Ammon's horn (tissue), 1 donor: ENCODE results near the gene IFNL2.
"Not testable (repeated sequence)": the region's sequence is repeated elsewhere in the genome, so short reads cannot be mapped to it uniquely, and the experiment has no call there.

ENCODE experiments used
- DNase-seq: peaks from one replicate; pipeline ENCODE4 v3.0.0-alpha.2; 2016; ENCODE audit warnings: low spot score

Gene IFNL2

DNA sequence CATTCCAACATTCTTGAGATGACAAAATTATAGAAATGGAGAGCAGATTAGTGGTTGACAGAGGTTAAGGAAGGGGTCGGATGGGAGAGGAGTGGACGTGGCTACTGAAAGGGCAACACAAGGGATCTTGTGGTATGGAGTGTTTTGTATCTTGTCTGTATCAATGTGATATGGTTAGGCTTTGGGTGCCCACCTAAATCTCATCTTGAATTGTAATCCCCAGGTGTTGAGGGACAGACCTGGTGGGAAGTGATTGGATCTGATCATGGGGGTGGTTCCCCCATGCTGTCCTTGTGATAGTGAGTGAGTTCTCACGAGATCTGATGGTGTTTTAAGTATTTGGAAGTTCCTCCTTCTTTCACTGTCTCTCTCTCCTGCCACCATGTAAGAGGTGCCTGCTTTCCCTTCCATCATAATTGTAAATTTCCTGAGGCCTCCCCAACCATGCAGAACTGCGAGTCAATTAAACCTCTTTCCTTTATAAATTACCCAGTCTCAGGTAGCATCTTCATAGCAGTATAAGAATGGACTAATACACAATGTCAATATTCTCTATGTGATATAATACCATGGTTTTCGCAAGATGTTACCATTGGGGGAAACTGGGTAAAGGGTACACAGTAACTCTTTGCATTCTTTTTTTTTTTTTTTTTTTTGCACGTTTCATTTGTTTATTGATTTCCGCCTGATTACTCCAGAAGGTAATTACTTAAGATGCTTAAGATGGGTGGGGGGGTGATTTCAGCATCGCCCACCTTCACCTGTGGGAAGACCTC lies 14.6 kb upstream of the IFNL2 start:
- no peak for DNase-seq

DNA sequence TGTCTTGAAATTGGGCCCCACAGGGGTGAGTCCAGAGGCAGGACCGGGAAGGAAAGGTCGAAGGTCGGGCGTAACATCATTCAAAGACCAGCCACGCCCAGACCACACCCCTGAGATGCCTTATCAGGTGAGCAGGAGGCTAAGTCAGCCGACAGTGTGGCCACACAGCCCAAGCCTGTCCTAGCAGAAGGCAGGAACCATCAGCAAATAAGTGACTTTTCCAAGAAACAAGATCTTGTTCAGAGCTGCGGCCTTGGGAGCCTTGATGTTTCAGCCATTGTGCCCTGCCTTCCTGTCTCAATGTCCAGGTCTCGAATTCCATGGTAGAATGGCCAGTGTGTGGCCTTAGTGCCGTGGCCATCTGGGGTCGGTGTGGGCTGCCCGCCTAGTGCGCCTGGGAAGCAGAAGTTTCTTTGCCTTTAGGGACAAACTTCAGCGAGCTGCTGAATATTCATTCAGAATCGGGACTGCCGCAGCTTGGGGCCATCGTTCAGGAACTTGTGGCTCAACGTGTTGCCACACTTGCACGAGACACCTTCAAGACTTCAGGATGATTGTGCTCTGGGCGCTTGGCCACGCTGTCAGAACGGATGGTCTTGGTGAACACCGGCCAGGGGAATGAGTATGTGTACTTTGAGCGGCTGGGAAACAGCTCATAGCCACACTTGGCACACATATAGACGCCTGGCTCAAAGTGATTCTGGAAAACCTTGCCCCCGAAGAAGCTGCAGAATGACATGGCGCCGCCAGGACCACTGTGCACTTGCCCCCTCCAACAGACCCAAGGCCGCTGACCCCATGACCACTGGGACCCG lies 13.5 kb upstream of the IFNL2 start:
- DNase-seq: no peak

DNA sequence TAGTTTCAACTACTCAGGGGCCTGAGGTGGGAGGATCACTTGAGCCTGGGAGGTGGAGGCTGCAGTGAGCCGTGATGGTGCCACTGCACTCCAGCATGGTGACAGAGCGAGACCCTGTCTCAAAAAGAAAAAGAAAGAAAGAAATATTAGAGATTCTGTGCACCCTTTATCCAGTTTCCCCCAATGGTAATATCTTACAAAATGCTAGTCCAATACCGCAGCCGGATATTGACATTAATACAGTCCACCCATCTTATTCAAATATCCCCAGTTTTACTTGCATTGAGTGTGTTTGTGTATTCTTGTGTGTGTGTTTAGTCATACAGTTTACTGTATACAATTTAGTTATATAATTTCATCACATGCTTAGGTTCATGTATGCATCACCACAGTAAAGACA lies 11.0 kb upstream of the IFNL2 start:
- no peak for DNase-seq

DNA sequence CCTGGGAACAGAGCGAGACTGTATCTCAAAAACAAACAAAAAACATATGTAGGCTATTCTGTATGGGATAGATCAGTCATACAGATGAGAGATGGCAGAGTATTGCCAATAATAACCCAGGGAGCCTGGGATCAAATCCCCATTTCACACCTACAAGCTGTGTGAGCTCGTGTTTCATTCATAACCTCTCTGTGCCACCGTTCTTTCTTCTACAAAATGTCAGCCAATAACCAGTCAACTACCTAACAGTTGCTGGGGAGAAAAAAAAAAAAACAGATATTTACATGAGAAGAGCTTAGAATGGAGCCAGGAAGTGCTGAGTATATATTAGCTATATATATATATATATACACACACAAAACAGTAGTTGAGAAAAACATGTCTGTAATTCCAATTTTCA lies 6.5 kb upstream of the IFNL2 start:
- no peak for DNase-seq

DNA sequence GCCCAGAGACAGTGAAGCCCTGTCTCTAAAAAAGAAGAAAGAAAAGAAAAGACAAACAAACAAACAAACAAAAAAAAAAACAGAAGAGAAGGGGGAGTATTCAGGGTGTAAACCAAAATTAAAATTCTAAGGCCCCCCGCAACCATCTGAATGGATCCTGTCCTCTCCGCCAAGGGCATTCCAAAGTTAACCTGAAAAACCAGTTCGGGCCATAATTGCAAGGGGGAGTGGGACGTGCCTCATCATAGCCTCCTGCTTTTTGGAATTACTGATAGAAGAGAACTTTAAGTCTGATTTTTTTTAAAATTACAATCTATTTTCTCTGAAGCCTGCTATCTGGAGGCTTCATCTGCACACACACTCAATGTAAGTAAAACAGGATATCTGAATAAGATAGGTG lies 5.7 kb upstream of the IFNL2 start:
- DNase-seq: no peak

DNA sequence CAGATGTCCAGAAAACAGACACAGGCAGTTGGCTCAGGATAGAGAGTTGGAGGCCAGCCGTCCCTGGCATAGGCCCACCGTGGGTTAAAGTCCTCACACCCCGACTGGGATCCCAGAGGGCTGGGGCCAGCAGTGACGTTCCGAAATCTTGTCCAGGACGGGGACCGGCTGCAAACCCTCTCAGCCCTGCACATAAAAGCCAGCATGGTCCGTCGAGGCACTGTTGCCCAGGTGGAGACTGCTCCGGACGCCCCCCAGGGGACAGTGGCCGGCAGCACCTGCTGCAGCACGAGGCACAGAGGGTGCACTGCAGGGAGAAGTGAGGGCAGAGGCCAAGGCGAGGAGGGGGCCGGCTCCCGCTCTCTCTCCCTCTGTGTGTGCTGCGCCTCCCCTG lies 4.3 kb upstream of the IFNL2 start:
- DNase-seq: no peak

DNA sequence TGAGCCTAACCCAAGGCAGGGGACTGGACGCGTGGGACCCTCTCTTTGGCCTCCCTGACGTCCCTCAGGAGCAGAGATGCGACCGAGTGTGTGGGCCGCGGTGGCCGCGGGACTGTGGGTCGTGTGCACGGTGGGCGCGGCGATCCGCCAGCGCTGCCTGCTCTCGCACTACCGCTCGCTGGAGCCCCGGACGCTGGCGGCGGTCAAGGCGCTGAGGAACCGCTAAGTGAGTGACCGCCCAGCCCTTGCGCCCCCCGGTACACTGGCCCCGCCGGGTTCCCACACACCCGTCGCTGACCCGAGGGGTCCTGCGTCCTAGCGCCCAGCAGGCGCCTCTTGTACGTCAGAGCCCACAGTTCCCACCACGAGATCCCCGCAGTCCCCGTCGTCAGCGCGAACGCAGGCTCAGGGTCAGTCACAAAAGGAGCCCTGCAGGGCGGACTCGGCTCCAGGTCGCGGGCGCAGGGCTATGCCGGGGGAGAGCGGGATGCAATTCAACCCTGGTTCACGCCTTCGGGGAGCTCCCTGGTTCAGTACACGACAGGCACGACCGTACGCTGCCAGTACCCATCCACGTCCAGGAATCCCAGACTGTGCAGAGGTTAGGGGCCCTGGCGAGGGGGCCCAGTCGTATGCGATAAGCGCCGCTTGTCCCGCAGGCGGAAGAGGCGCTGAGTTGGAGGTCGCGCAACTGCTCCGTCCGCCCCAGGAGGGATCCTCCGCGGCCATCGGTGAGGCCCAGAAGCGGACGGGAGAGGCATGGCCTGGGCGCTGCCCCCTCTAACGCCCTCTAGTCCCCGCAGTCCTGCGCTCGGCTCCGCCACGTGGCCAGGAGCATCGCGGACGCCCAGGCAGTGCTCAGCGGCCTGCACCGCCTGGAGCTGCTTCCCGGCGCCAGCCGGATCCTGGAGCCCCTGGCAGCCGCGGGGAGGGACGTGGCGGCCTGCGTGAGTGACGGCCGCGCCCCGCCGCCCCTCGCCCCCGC lies 3.6 kb upstream of the IFNL2 start:
- DNase-seq: no peak

DNA sequence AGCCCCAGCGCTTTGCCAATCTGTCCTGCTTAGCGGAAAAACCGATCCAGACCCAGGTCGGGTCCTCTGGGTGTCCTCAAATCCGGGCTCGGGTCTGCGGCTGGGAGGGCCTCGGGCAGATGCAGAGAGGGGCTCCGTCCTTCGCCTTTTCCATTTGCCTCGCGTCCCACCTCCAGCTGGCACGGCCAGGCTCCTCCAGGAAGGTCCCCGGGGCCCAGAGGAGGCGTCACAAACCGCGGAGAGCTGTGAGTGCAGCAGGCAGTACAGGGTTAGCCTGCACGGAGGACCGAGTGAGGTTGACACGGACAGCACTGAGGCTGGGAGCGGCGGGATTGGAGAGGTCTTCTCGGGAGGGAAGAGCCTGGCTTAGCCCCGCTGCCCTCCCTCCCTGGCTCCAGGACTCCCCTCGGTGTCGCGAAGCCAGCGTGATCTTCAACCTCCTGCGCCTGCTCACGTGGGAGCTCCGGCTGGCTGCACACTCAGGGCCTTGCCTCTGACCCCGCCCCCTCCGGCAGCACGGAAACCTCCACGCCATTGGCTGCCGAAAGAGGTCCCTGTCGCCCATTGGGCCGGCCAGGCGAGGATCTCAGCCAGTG lies 2.8 kb upstream of the IFNL2 start:
- no peak for DNase-seq

DNA sequence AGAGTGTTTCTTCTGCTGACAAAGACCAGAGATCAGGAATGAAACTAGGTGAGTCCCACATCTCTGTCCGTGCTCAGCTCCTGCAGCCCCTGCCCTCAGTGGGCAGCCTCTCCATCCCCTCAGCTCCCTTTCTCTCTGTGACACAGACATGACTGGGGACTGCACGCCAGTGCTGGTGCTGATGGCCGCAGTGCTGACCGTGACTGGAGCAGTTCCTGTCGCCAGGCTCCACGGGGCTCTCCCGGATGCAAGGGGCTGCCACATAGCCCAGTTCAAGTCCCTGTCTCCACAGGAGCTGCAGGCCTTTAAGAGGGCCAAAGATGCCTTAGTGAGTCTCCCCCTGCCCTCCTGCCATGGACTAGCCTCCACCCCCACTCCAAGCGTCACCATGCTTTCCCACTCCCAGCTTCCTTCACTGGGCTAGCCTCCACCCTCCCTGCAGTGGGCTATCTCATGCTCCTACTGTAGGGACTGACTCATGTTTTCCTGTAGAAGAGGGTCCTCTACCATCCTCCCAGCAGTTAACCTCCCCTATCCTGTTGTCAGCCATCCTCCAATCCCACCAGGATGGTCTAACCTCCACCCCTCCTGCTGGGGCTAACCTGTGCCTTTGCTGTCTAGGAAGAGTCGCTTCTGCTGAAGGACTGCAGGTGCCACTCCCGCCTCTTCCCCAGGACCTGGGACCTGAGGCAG lies 481 bp downstream of the IFNL2 start:
- not testable (repeated sequence) for DNase-seq

DNA sequence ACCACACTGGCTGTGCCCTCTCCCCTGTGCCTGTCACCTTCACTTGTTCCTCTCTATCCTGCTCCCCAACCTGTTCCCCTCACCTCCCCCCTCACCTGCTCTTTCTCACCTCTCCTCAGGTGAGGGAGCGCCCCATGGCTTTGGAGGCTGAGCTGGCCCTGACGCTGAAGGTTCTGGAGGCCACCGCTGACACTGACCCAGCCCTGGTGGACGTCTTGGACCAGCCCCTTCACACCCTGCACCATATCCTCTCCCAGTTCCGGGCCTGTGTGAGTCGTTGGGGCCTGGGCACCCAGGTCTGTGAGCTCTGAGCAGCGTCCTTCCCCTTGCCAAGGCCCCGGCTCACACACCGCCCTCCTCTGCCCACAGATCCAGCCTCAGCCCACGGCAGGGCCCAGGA lies 1.2 kb downstream of the IFNL2 start:
- not testable (repeated sequence) for DNase-seq

DNA sequence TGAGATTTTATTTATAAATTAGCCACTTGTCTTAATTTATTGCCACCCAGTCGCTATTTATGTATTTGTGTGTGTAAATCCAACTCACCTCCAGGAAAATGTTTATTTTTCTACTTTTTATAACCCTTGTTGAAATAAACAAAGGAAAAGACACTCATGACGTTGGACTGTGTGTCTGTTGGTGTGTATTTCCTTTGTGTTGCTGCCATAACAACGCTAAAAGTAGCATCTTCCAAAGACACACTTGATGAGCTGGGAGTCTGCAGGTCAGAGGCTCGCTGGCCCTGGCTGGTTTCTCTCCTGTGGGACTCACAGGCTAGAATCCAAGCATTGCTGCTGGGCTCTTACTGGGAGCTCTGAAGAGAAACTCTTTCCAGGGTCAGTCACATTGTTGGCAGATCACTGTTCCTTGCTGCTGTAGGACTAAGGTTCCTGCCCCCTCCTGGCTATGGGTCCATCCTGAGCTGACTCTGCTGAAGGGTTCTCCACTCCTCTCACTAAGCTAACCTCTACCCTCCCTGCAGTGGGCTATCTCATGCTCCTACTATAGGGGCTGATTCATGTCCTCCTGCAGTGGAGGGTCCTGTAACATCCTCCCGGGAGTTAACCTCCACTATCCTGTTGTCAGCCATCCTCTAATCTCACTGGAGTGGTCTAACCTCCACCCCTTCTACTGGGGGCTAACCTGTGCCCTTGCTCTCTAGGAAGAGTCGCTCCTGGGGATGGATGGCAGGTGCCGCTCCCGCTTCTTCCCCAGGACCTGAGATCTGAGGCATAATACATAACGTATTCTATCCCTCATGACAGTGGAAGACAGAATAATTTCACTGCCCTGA lies 2.1 kb downstream of the IFNL2 start:
- DNase-seq: no peak

DNA sequence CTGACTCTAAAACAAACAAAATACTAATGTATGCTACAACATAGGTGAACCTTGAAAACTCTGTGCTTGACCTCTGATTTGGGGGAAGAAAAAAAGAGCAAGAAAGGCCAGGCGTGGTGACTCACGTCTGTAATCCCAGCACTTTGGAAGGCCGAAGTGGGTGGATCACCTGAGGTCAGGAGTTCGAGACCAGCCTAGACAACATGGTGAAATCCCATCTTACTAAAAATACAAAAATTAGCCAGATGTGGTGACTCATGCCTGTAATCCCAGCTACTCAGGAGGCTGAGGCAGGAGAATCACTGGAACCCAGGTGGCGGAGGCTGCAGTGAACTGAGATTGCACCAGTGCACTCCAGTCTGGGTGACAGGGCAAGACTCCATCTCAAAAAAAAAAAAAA lies 5.7 kb downstream of the IFNL2 start:
- not testable (repeated sequence) for DNase-seq

DNA sequence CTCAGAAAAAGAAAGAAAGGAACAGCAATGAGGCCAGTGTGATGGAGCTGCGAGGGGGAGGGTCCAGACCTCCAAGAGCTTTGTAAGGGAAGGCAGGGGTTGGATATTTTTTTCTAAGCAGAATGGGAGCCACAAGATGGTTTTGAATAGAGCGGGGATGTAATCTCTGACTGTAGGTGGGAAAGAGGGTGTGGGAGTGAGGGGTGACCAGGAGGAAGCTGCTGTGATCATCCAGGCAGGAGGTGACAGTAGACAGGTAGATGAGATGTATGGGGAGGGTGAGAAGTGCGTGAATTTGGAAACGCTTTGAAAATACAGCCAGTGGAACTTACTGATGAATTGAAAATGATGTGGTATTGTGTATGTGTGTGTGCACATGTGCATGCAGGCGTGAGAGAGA lies 7.4 kb downstream of the IFNL2 start:
- DNase-seq: no peak

DNA sequence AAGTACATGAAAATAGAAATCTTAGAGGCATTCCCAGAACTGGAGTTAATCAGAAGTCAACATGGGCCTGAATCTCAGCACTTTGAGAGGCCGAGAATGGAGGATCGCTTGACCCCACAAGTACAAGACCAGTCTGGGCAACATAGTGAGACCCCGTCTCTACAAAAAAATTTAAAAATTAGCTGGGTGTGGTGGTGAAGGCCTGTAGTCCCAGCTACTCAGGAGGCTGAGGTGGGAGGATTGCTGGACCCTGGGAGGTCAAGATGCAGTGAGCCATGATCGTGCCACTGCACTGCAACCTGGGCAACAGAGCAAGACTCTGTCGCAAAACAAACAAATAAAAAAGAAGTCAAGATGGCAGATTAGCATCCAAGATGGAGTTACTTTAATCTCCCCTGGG lies 8.5 kb downstream of the IFNL2 start:
- DNase-seq: no peak

DNA sequence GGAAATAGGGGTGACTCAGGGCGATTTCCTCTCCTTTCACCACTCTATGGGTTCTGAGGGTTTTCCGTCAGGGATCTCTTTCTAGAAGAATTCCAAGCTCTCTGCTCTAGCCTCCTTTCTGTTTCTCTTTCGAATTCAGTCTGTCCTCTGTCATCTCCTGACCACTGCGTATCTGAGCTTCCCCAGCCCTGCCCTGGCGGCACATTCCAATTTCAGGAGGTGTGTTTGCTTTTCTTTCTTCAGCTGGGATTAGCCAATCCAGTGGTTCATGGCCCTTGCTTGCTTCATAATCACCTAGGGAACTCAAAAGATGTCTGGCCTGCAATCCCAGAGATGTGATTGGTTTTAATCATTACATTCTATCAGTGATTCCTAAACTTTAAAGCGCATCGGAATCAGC lies 9.4 kb downstream of the IFNL2 start:
- DNase-seq: no peak

DNA sequence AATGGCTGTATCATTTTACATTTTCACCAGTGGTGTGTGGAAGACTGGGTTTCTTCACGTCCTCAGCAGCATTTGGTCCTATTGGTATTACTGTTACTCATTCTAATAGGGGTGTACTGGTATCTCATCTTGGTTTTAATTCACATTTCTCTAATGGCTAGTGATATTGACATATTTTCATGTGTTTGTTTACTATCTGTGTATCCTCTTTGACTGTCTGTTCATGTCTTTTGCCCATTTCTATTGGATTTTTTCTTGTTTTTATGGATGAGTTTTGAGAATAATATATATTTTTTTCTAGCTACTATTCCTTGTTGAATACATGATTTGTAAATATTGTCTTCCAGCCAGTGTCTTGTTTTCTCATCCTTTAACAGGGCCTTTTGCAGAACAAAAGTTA lies 13.8 kb downstream of the IFNL2 start:
- no peak for DNase-seq

DNA sequence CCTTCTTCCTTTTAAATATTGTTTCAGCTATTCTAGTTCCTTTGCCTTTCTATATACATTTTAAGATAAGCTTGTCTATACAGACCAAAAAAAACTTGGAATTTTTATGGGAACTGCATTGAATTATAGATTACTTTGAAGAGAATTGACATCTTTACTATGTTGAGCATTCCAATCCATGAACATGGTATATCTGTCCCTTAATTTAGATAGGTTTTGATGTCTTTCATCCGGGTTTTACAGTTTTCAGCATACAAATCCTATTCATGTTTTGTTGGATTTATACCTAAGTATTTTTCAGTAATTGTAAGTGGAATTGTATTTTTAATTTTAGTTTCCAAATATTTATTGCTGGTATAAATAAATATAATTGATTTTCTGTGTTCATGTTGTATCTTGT lies 15.8 kb downstream of the IFNL2 start:
- no peak for DNase-seq

DNA sequence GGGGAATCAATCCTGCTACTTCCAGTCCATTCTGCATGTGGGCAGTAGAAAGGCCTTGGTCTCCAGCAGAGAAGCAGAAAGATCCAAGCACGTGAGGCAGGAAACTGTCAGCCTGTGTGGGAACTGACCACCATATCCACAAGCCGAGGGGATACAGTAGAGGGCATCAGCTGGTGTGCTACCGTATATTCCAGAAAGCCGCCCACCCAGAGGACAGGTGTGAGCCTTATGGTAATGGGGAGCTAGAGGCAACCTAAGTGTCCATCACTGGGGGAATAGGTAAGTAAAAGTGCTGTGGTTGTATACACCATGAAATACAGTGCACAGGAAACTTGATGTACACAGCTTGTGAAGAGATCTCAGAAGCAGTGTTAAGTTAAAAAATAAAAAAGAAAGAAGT lies 25.2 kb downstream of the IFNL2 start:
- DNase-seq: no peak

DNA sequence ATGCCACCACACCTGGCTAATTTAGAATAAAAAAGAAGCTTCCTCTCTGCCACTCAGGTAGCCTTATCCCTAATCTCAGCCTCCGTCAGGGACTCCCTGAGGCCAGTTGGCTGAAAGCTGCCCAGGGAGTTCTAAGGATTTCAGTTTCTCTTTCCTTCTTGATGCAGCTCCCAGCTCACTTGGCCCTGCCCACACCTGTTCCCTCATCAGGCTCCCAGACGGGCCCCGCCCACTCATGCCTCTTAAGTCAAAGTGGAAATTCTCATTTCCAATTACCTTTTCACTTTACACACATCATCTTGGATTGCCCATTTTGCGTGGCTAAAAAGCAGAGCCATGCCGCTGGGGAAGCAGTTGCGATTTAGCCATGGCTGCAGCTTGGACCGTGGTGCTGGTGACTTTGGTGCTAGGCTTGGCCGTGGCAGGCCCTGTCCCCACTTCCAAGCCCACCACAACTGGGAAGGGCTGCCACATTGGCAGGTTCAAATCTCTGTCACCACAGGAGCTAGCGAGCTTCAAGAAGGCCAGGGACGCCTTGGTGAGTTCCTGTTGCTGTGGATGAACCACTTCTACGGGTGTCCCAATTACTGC lies 28.0 kb downstream of the IFNL2 start, which contains the start of gene IFNL1:
IFNL1 (plus strand) TSS at position 353 of the 591 bp plus-strand sequence; CDS start at position 368, 15 bp downstream.
- no peak for DNase-seq

DNA sequence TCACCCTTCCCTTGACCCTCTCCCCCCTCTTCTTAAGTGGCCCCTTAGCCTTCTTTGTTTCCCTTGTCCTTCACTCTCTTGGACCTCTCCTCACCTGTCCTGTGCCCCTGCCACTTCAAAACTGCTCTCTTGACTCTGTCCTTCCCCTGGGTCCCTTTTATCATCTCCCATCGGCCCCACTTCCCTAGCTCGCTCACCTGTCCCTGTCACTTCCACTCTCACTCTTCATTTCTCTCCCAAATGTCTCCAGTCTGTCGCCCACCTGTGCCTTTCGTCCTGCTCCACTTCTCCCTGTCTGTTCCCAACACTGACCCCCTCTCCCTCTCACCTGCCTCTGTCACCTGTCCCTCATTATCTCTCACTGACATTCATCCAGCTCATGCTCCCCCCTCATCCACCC lies 28.7 kb downstream of the IFNL2 start:
- DNase-seq: no peak
